GM11168 (cell line): ENCODE data around the gene CGRRF1.

ENCODE experiments used
- in situ Hi-C: fragments of 300-500 bp; cut with MboI; formaldehyde crosslinking; loops from one replicate; pipeline ENCODE4 v1.12.0; 2022; ENCODE audit warnings: low sequenced_read_pairs; ENCODE audit not compliant: unreplicated experiment

The CGRRF1 gene

GRCh38 chr14:54489318-54489683 is 20.4 kb upstream of the CGRRF1 start:
- in situ Hi-C loops, result no loop called here

DNA sequence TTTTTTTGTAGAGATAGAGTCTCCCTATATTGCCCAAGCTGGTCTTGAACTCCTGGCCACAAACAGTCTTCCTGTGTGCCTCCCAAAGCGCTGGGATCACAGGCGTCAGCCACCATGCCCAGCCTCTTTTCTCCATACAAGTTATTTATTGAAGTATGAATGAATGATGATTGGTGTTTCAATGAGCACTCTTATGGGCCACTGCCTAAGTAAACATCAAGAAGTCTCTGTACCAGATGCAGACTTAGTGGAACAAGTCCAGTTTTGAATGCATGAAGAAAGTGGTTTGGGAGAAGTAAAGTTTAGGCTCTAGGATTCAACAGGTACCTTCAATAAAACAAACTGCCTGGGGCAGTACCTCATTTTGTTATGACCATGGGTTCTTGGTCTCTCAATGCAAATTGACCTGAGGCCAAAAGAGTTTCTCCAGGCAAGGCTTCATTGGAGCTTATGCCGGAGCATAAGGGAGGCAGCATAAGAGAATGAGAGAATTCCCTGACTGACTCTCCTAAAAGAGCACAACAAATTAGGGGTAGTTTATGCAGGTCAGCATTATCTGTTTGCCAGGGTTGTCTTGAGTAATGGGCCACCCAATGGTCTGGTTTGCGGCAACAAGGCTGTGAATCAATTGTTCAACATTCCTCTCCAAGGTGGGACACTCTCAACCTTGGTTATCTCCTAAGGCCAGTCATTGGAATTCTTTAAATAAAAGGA is 19.8 kb upstream of the CGRRF1 start:
- in situ Hi-C loops, result no loop called here

- in situ Hi-C loops, result no loop called here
Measured at GRCh38 chr14:54490445-54491175, 19.1 kb upstream of the CGRRF1 start.

- in situ Hi-C loops, result no loop called here
Measured at GRCh38 chr14:54493293-54493692, 16.4 kb upstream of the CGRRF1 start.

DNA sequence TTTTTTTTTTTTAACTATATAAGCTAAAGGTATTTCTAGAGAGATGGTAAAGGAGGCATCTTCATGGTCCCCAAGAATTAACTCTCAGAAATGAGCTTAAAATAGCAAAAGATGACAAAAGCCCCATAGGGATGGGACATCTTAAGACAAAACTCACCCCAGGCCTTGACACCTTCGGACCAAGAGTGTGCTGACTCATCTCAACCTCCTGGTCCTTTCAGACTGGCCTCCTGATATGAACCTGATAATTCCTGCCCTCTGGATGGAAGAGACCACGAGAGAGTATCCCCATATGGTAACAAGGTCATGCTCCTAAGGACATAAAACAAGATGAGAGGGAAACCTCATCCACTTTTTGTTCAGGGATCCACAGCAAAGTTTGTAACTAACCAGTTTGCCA is 12.5 kb upstream of the CGRRF1 start:
- in situ Hi-C loops, result no loop called here

GRCh38 chr14:54498095-54498531 is 11.6 kb upstream of the CGRRF1 start:
- in situ Hi-C loops, result no loop called here

DNA sequence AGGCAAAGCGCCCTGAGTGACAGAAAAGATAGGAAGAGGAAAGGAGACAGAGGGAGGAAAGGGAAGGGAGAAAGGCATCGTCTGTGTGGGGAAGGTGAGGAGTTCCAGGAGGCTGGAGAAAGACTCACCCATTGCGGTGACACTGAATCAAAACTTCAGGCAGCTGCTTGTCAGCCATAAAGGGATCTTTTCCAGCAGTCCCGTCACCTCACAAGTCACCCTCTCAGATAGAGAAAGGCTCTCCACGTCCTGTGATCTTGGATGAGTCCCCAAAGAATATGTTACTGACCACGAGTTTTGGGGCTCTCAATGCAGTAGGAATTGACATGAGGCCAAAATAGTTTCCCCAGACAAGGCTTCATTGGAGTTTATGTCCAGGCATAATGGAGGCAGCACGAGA is 11.1 kb upstream of the CGRRF1 start:
- in situ Hi-C loops, result no loop called here

DNA sequence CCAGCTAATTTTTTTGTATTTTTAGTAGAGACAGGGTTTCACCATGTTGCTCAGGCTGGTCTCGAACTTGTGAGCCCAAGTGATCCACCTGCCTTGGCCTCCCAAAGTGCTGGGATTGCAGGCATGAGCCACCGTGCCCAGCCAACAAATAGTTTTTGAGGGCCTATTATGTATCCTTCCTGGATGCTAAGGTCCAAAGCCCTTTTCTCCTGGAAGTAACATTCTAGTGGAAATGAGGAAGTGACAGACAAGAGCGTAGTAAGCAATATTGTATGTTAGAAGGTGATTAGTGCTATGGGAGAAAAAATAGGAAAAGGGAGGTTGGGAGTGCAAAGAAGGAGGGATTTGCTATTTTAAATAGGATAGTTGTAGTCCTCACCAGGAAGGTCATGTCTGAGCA is 9.0 kb upstream of the CGRRF1 start:
- in situ Hi-C loops, result no loop called here

- in situ Hi-C loops, result no loop called here
Measured at GRCh38 chr14:54501480-54501879, 8.2 kb upstream of the CGRRF1 start.

- in situ Hi-C loops, result no loop called here
Measured at GRCh38 chr14:54502602-54503001, 7.1 kb upstream of the CGRRF1 start.

GRCh38 chr14:54503486-54503885 is 6.2 kb upstream of the CGRRF1 start:
- in situ Hi-C loops, result no loop called here

GRCh38 chr14:54512393-54512792 is 2.7 kb downstream of the CGRRF1 start:
- in situ Hi-C loops, result no loop called here

DNA sequence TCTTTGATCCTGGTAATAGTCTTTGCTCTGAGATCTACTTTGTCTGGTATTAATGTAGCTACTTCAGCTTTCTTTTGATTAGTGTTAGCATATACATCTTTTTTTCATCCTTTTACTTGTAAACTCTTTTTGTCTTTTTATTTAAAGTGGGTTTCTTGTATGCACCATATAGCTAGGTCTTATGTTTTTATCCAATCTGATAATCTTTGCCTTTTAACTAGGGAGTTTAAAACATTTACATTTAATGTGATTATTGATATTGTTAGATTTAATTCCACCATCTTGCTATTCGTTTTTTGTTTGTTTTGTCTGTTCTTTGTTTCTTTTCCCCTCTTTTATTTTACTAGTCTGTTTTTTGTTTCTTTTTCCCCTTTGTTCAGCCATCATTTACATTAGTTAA is 6.0 kb downstream of the CGRRF1 start:
- in situ Hi-C loops, result no loop called here

DNA sequence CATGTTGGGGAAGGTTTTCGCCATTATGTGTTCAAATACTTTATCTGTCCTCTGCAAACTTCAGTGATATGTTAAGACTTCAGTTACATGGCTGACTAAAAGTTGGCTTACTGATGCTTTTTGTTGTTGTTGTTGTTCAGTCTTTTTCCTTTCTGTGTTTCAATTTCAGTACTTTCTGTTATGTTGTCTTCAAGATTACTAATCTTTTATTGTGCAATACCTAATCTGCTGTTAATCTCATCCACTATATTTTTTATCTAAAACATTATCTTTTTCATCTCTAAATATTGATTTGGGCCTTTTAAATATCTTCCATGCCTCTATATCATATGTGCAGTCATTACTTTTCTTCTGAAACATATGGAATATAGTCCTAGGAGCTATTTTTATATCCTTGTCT is 7.0 kb downstream of the CGRRF1 start:
- in situ Hi-C loops, result no loop called here

GRCh38 chr14:54524410-54524809 is 14.7 kb downstream of the CGRRF1 start:
- in situ Hi-C loops, result no loop called here

DNA sequence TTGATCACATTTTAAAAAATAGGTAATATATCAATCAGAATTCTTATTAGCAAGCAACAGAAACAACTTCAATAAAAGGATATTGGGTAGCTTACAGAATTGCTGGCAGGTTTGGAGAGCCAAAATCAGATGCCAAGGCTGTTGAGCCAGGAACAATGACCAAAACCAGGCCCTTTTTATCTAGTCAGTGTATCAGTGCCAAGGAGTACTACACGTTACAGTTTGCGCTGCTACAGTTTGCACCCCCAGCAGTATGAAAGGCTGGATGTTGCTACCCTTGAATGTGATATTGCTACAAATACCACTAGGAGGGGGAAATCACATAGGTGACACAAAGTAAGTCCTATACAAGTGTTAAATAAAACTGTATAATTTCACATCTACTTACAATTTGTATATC is 19.3 kb downstream of the CGRRF1 start:
- in situ Hi-C loops, result no loop called here

DNA sequence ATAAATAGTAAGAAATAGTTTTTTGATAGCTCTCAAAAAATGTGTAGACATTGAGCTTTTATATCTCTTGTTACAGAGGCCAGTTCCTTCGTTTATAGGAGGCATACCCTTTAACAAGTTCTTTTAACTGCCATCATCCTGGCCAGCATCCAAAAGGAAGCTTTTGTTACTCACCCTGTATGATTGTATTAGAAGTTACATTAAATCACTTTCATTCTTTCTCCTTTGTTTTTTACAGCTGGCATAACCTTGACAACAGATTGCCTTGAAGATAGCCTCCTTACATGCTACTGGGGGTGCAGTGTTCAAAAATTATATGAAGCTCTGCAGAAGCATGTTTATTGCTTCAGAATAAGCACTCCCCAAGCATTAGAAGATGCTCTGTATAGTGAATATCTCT is 20.1 kb downstream of the CGRRF1 start:
- in situ Hi-C loops, result no loop called here

DNA sequence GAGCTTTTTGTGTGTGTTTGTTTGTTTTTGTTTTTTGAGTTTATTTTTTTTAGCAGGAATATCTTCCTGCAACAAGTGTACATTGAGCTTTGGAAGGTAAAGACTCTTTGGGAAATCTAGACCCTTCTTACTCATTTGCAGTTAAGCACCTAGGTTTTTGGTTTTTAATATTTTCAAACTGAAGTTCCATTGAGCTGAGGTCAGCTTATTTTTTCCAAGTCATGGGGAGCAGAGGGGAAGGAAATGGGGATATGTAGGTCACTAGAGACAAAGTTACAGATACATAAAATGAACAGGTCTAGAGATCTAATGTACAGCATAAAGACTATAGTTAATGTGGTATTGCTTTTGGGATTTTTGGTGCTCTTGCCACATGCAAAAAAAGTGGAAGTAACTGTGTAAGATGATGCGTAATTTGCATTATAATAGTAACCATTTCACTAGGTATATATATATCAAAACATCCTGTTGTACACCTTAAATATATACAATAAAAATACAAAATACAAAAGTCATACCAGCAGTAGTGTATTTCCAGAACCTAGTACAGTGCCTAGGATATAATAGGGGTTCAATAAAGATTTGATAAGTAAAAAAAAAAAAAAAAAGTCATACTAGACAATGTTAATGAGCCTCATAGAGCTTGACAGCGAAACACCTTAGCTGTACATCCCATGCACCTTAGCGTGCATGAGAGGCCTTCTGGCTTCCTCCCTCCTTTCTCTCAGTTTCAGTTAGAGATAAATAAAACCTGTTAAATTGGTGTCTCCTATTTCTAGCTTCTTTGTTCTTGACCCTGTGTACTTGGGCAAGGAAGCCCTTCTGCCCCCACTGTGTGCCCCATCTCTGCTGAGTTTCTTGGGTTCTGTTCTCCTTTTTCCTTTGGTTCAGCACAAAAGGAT is 22.7 kb downstream of the CGRRF1 start:
- in situ Hi-C loops, result no loop called here

GRCh38 chr14:54533100-54533499 is 23.4 kb downstream of the CGRRF1 start:
- in situ Hi-C loops, result no loop called here

DNA sequence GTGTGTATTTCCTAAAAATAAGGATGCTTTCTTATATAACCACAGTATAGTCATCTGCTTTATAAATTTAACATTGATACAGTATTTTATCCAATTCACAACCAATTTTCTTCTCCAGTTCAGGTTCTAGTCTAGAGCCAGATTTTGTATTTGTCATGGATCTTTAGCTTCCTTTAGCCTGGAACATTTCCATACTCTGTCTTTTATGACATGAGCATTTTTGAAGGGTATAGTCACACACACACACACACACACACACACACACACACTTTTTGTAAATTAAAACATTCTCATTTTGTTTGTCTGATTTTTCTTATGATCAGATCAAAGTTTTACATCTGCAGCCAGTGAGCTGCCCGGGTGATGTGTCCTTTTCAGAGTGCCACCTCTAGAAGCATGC is 25.4 kb downstream of the CGRRF1 start:
- in situ Hi-C loops, result no loop called here

DNA sequence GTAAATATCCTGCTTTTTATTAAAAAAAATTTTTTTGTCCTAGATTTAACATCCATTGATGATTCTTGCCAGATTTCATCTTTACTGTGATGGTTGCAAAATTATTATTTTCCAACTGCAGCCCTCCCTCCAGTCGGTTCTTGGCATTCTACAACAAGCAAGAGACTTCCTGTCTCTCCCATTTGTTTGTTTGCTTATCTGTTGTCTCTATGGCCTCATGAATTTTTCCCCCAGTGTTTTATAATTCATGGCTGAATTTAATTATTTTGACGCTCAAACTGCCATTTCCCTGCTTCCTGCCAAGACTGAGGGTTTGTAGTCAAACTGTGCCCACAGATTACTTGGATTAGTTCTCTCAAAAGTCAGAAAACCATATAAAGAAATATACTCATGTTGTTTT is 25.9 kb downstream of the CGRRF1 start:
- in situ Hi-C loops, result no loop called here
